Vagina (tissue), 2 donors: Measurements from ENCODE around the gene FITM1. TPM values are rescaled to one million over a fixed set of nuclear protein-coding genes. Genes with fewer than 3 reads are reported as not detected.

Experiments
- DNase-seq, 2 donors: peaks; one replicate each; pipeline ENCODE4 v3.0.0-alpha.2; 2017; ENCODE audit errors: extremely low spot score in 2 of 2
- H3K27ac ChIP-seq: fragments of 200-600 bp; sonication (generic); one replicate; pipeline ENCODE4 v1.5.1; 2019
- H3K27me3 ChIP-seq: fragments of 200-600 bp; sonication (generic); one replicate; pipeline ENCODE4 v1.5.1; 2019
- H3K36me3 ChIP-seq, 2 donors: fragments of 200-600 bp; sonication (generic); one replicate each; pipeline ENCODE4 v1.5.1; 2017 to 2019
- H3K4me1 ChIP-seq: fragments of 200-600 bp; sonication (generic); one replicate; pipeline ENCODE4 v1.5.1; 2019
- H3K4me3 ChIP-seq, 2 donors: fragments of 200-600 bp; sonication (generic); 1 replicate in 1 of 2; 2 replicates in 1 of 2; pipeline ENCODE4 v1.5.1; 2016 to 2019
- H3K9me3 ChIP-seq: fragments of 200-600 bp; sonication (generic); one replicate; pipeline ENCODE4 v1.5.1; 2019
- POLR2A ChIP-seq, 2 donors: fragments of 450-650 bp; IDR thresholded peaks; one replicate each; pipeline ENCODE4 v1.6.1; 2017; ENCODE audit warnings: antibody characterized with exemption in 2 of 2, mild to moderate bottlenecking in 2 of 2, moderate library complexity in 2 of 2
- POLR2AphosphoS5 ChIP-seq, 2 donors: sonication (generic); formaldehyde crosslinking; IDR thresholded peaks; one replicate each; pipeline ENCODE4 v1.9.0; 2017; ENCODE audit warnings: antibody characterized with exemption in 2 of 2, mild to moderate bottlenecking in 2 of 2, low read depth in 1 of 2; ENCODE audit not compliant: insufficient read depth in 1 of 2
- intact Hi-C: fragments of 100-400 bp; cut with DNase I; formaldehyde crosslinking; loops from one replicate; pipeline ENCODE4 v1.15.1; 2023
- total RNA-seq: library from RNA; depleted of rRNA; stranded (reverse); fragments of >200 nt; gene quantifications from one replicate; pipeline ENCODE4 v1.2.3, GENCODE V29; 2016
- TF ChIP-seq, protein P1 (sequence below), 3 experiments: fragments of 450-650 bp in 2 of 3; fragments of 200-600 bp in 1 of 3; sonication (generic) in 1 of 3; IDR thresholded peaks; one replicate each; pipeline ENCODE4 v1.5.1; 2017 to 2019; ENCODE audit warnings: antibody characterized with exemption in 3 of 3, mild to moderate bottlenecking in 2 of 3, moderate library complexity in 2 of 3

The FITM1 gene
- total RNA-seq, 1 donor from 2014 or later = not detected

DNA sequence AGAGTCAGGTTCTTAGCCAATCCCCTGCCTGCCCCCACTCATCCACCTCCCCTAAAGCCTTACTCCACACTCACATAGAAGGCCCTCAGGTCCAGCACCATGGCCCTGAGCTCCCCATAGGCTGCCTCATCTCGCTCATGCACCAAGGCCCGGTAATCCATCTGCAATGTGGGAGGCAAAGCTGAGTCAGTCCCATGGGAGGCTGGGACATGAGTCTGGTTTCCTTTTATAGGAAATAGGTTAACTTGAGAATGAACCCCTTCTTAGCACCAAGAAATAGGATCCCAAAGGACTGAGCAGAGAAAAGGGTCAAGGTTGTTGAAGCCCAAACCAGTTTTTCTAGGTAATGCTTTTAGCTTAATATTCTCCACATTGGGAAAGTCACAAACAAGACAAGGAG is 13.1 kb downstream of the FITM1 start:
- no peaks in the 10 kb centered on the region for H3K27me3 ChIP-seq
- H3K36me3 ChIP-seq = peaks cover 0 to 10% of the 10 kb centered on the region in 2 donors
- no peaks in the 10 kb centered on the region for H3K9me3 ChIP-seq
- no peak overlapping the region for H3K27ac ChIP-seq
- DNase-seq = no peak
- peaks cover 55% of the 10 kb centered on the region for H3K4me1 ChIP-seq
- no peak overlapping the region for H3K4me3 ChIP-seq
- TF ChIP-seq POLR2AphosphoS5 (IDR thresholded peaks at IDR 0.05; ENCODE audit: insufficient read depth in 1 of 2, low read depth in 1 of 2) (no peak), POLR2A (IDR thresholded peaks at IDR 0.05) (no peak)
- TF ChIP-seq, protein P1, sequence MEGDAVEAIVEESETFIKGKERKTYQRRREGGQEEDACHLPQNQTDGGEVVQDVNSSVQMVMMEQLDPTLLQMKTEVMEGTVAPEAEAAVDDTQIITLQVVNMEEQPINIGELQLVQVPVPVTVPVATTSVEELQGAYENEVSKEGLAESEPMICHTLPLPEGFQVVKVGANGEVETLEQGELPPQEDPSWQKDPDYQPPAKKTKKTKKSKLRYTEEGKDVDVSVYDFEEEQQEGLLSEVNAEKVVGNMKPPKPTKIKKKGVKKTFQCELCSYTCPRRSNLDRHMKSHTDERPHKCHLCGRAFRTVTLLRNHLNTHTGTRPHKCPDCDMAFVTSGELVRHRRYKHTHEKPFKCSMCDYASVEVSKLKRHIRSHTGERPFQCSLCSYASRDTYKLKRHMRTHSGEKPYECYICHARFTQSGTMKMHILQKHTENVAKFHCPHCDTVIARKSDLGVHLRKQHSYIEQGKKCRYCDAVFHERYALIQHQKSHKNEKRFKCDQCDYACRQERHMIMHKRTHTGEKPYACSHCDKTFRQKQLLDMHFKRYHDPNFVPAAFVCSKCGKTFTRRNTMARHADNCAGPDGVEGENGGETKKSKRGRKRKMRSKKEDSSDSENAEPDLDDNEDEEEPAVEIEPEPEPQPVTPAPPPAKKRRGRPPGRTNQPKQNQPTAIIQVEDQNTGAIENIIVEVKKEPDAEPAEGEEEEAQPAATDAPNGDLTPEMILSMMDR (IDR thresholded peaks at IDR 0.05) = no peak
- intact Hi-C loops = no loop called here

DNA sequence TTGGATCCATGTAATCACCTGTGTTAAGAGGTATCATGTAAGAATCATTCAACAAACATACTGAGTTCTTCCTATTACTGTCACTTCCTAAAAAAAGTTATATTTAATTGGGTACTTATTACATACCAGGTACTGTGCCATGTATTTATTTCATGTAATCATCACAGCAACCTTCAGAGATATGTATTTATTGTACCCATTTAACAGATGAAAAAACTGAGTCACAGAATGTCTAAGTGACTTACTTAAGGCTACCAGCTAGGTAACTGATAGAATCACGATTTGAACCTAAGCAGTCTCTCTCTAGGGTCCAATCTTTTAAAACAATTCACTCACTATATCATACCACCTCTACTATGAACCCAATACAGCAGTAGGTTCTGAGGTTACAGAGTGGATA is 14.0 kb downstream of the FITM1 start:
- intact Hi-C loops = no loop called here
- Histone ChIP-seq H3K9me3 (no peaks in the 10 kb centered on the region), H3K4me3 (no peak overlapping the region), H3K4me1 (peaks cover 55% of the 10 kb centered on the region), H3K27ac (peak overlapping the region; percentile 87), H3K36me3 (peaks cover 0 to 8% of the 10 kb centered on the region in 2 donors), H3K27me3 (no peaks in the 10 kb centered on the region)
- TF ChIP-seq, protein P1 (IDR thresholded peaks at IDR 0.05) = no peak
- TF ChIP-seq POLR2A (IDR thresholded peaks at IDR 0.05) (no peak), POLR2AphosphoS5 (IDR thresholded peaks at IDR 0.05; ENCODE audit: insufficient read depth in 1 of 2, low read depth in 1 of 2) (no peak)
- DNase-seq = no peak

DNA sequence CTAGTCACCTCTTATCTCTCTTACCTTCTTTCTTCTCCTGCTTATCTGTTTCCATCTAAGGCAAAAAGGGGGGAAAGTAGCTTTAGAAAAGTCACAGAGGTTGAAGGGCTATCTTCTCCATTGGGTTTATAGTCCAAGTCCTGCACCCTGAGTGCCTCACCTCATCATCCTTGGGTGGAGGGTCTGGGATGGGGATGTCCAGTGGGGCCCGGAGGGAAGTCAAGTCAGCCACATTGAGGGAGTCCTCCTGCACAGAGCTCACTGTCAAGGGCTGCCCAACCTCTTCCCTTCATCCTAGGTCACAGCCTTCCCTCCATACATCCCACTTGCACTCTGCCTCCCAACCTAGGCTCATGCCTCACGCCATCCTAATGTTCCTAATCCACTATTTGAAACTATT is 14.8 kb downstream of the FITM1 start:
- TF ChIP-seq, protein P1 (IDR thresholded peaks at IDR 0.05) = no peak
- TF ChIP-seq POLR2AphosphoS5 (IDR thresholded peaks at IDR 0.05; ENCODE audit: insufficient read depth in 1 of 2, low read depth in 1 of 2) = no peak
- TF ChIP-seq POLR2A (IDR thresholded peaks at IDR 0.05) = no peak
- peak overlapping the region; percentile 87 for H3K27ac ChIP-seq
- H3K9me3 ChIP-seq = no peaks in the 10 kb centered on the region
- peaks cover 47% of the 10 kb centered on the region for H3K4me1 ChIP-seq
- no peak overlapping the region for H3K4me3 ChIP-seq
- no peaks in the 10 kb centered on the region for H3K27me3 ChIP-seq
- intact Hi-C loops = no loop called here
- no peak for DNase-seq
- peaks cover 0 to 15% of the 10 kb centered on the region in 2 donors for H3K36me3 ChIP-seq

DNA sequence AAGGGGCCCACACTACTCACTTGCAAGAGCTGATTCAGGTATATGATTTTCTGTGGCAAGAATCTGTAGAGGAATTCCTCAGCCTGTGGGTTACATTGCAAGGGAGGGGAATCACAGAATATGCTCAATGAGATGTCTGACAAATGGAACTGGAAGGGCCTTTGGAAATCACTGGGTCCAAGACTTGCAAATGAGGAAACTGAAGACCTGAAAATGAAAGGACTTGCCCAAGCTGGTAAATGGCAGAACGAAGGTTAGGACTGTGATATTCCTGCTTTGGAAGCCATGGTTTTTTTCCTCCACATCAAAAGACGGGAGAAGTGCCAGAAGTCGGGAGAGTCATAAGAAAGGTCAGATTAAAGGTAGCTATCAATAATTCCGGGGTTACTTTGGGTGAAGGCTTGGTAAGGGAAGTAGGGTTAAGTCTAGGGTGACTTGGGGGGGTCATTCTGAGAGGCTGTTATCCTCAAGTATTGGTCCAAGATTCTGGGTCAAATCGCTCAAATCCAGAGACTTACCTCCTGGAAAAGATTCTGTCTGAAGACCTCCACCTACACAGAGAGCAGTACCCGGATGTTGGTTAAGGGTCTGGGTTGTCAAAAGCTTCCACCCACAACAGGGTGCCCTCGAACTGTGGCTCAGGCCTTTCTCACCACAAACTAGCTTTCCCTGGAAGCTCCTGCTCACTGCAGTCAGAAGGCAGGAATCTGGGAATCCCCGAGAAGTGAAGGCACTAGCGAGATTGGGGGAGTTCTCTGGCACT is 15.4 kb downstream of the FITM1 start:
- Histone ChIP-seq H3K9me3 (no peaks in the 10 kb centered on the region), H3K27me3 (no peaks in the 10 kb centered on the region), H3K36me3 (peaks cover 0 to 21% of the 10 kb centered on the region in 2 donors), H3K4me1 (peaks cover 41% of the 10 kb centered on the region), H3K27ac (peak overlapping the region; percentile 87), H3K4me3 (peak overlapping the region; percentile 88 to 94)
- peak in 1 of 2 donors; percentile 91 for DNase-seq
- TF ChIP-seq POLR2A (IDR thresholded peaks at IDR 0.05) (no peak), POLR2AphosphoS5 (IDR thresholded peaks at IDR 0.05; ENCODE audit: insufficient read depth in 1 of 2, low read depth in 1 of 2) (no peak)
- TF ChIP-seq, protein P1 (IDR thresholded peaks at IDR 0.05) = no peak
- intact Hi-C loops = no loop called here

DNA sequence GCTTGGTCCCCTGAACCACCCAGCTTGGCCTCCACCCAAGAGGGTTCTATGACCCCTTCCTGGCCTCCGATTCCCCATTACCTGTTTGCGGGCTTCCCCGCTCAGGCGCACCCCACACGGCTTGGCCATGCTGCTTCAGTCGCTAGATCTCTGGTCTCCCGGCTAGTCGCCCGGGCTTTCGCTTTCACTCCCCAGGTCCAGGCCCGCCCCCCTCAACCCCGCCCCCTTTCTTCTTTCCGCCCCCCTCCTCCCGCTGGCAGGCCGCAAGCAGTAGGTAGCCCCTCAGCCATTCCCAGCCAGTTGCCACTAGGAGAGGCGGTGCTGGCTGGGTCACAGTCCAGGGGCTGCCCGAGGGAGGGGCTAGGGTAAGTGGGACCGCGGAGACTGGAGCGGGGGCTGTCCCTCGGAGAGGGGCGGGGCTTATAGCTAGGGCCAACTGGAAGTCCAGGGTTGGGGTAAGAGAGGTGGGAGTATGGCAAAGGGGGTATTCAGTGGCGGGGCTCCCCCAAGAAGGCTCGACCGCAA is 16.1 kb downstream of the FITM1 start, which contains the start of gene PSME2:
PSME2 (minus strand) TSS at position 158 of the 525 bp plus-strand sequence; CDS start at position 129, 29 bp downstream.
- Histone ChIP-seq H3K27me3 (no peaks in the 10 kb centered on the region), H3K4me1 (peaks cover 39% of the 10 kb centered on the region), H3K36me3 (peaks cover 0 to 27% of the 10 kb centered on the region in 2 donors), H3K27ac (peak within 1 kb of the TSS; percentile 87), H3K4me3 (peak within 1 kb of the TSS; percentile 88 to 94), H3K9me3 (no peaks in the 10 kb centered on the region)
- TF ChIP-seq POLR2AphosphoS5 (IDR thresholded peaks at IDR 0.05; ENCODE audit: insufficient read depth in 1 of 2, low read depth in 1 of 2) = no peak
- TF ChIP-seq POLR2A (IDR thresholded peaks at IDR 0.05) = peak in 1 of 2 donors; percentile 21
- no peak for DNase-seq
- intact Hi-C loops = no loop called here
